ENCODE measurements around the gene ATP10A.

GRCh38 chr15:25700916-25701315, 162.2 kb downstream of the ATP10A start:
- no peak for TF ChIP-seq CTCF (conservative IDR thresholded peaks at IDR 0.05; ENCODE audit: low read length)
- no peak for TF ChIP-seq EZH2phosphoT487 (IDR thresholded peaks at IDR 0.05; ENCODE audit: borderline replicate concordance, low read depth, low read length)
